NK-92 (cell line): ENCODE measurements around the gene POLR3H.
A peak's percentile ranks its signal among the peaks of the same experiment; 100 is the strongest.
"Not testable (repeated sequence)": the region's sequence is repeated elsewhere in the genome, so short reads cannot be mapped to it uniquely, and the experiment has no call there.

Experiments
- DNase-seq: peaks from one replicate; lab custom pipeline; 2025; ENCODE audit not compliant: unreplicated experiment; lab: John Stamatoyannopoulos, UW

Gene POLR3H, protein sequence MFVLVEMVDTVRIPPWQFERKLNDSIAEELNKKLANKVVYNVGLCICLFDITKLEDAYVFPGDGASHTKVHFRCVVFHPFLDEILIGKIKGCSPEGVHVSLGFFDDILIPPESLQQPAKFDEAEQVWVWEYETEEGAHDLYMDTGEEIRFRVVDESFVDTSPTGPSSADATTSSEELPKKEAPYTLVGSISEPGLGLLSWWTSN

DNA sequence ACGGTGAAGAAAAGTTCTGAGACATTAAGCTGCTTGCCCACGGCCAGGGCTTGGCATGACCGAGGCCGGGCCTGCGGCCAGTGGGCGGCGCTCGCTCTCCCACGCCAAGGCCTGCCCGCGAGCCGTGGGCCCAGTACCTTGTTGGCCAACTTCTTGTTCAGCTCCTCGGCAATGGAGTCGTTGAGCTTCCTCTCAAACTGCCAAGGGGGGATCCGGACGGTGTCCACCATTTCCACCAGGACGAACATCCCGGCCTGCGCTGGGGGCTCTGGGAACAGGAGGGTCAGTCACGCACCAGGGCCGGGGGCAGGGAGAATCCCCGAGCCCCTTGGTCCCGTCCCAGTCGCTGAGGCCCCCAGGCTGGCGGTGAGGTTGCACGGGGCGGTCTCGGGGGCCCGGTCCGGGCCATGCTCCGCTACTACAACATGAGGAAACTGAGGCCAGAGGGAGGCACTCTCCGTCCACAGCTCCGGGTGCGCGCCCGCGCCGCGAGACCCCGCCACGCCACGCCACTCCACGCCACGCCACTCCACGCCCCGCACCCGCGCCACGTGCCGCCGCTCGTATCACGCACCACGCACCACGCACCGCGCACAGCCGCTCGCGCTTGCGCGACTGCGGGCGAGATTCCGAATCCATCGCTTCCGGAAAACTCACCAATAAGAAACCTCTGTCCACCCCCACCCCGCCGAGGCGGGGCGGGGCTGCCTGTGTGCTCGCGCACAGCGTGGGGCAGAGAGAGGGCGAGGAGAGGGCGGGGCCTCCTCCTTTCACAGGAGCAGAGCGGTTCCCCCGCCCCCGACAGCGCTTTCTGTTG, at the start of gene POLR3H:
Gene POLR3H (minus strand): TSS at position 617 of the 817 bp plus-strand sequence. CDS start 369 bp downstream, at position 248.
- peak; percentile 74 for DNase-seq

DNA sequence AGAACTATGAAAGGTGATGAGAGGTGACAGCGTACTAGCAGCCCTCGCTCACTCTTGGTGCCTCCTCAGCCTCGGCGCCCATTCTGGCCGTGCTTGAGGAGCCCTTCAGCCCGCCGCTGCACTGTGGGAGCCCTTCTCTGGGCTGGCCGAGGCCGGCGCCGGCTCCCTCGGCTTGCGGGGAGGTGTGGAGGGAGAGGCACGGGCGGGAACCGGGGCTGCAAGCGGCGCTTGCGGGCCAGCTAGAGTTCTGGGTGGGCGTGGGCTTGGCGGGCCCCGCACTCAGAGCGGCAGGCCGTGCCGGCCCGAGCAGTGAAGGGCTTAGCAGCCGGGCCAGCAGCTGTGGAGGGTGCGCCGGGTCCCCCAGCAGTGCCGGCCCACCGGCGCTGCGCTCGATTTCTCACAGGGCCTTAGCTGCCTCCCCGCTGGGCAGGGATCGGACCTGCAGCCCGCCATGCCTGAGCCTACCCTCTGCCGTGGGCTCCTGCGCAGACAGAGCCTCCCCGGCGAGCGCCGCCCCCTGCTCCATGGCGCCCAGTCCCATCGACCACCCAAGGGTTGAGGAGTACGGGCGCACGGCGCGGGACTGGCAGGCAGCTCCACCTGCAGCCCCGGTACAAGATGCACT, 49.2 kb upstream of the POLR3H start:
- not testable (repeated sequence) for DNase-seq

DNA sequence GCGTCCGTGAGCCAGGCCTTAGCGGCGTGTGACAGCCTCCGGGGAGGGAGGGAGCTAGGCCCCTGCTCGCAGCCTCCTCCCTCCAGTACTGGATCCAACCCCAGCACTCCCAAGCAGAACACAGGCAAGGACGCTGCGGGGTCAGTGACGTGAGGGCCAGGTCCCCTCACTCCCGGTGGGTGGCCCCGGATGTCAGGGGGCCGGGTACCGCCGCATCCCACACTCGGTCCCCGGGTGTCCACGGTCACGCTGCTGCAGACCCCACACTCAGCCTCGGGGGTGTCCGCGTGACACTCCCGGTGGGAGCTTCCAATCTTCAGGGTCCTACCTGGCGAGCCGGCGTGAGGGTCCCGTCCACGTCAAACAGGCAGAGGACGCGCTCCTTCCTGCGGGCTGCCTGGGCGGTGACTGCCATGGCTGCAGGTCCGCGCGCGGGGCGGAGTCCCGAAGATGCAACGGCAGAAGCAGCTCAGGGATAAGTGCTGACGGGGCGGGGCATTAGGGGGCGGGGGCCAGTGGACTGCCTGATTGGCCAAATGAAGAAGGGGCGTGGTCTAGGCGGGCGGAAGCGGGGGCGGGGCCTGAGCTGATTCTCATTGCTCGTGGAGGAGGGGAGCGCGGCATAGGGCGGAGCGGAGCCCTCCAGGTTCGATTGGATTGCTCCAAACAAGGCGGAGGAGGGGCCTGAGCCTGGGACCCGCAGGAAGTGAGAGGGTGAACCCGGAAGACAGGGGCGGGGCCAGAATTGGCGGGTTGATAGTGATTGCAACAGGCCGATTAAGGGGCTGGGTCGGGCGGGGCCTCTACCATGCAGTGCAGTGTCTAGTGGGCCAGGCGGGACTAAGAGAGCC, 45.3 kb upstream of the POLR3H start, which contains the start of gene PMM1:
Gene PMM1 (minus strand): TSS at position 450 of the 851 bp plus-strand sequence. CDS start 35 bp downstream, at position 415.
- DNase-seq: peak; percentile 100

DNA sequence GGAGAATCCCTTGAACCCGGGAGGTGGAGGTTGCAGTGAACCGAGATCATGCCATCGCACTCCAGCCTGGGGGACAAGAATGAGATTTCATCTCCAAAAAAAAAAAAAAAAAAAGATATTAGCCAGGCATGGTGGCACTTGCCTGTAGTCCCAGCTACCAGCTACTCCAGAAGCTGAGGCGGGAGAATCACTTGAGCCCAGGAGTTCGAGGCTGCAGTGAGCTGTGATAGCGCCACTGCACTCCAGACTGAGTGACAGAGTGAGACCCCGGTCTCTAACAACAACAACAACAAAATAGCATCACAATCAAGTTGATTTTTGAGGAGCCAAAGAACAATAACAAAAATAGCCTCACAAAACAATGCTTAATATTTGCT, 43.1 kb upstream of the POLR3H start:
- DNase-seq: no peak

DNA sequence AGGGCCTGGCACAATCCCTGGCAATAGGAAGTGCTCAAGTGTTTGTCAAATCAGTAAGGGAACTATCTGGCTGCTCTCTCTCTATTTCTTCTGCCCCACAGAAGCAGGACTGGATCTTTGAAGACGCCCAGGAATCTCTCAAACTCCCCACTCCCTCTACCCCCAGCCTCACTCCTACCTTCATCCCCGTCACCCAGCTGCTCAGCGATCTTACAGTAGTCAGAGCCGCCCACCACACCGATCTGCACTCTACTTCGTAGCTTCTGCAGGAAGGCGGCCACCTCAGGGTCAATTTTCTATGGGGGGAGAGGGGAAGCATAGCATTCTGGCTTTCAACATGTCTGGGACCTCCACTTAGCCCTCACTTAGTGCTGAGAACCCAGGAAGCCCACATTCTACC, 41.6 kb upstream of the POLR3H start:
- no peak for DNase-seq

DNA sequence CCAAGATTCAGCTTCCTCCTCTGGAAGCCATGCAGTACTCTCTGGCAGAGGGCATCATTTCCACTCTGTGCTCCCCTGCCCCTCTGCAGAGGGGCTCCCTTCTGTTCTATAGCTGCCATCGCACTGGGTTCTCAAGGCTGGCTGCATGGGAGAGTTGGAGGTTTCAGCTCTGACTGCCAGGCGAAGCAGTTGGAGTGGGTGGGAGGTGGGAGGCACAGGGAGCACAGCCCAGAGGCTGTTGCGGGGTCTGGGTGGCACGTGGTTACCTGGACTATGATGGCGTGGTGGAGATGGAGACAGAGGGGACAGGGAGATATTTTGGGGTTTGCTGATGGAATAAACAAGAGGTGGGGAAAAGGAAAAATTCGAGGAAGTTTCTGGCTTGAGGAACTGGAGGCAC, 40.6 kb upstream of the POLR3H start:
- DNase-seq: no peak

DNA sequence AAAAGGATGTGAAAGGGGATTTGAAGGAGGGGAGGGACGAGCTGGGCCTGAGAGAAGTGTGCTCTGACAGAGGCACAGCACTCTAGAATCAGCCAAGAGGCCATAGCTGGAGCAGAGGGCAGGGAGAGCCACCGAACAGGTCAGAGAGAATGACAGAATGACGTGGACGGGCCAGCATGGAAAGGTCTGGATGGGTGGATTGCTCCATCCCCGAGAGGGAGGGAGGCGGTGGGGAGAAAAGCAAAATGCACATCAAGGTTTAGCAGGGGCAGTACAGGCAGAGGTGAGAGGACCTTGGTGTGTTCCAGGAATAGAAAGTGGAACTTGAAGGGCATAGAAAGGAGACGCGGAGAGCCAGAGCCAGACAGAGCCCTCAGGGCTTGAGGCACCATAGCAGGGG, 38.4 kb upstream of the POLR3H start:
- DNase-seq: no peak

DNA sequence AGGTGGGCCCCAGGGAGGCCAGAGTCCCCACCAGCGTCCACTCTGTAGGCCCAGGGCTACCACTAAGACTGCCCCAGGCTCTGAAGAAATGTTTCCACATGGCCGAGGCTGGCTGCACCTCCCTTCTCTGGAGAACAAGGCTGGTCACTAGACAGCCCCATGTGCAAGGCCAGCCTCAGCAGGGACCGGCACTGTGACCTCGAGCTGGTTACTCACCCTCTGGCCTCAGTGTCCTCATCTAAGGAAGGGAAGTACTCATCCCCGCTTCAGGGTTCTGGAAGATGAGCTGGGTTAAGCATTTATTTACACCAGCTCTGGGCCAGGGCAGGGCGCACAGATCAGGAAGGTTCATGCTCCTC, 35.7 kb upstream of the POLR3H start:
- DNase-seq: no peak

DNA sequence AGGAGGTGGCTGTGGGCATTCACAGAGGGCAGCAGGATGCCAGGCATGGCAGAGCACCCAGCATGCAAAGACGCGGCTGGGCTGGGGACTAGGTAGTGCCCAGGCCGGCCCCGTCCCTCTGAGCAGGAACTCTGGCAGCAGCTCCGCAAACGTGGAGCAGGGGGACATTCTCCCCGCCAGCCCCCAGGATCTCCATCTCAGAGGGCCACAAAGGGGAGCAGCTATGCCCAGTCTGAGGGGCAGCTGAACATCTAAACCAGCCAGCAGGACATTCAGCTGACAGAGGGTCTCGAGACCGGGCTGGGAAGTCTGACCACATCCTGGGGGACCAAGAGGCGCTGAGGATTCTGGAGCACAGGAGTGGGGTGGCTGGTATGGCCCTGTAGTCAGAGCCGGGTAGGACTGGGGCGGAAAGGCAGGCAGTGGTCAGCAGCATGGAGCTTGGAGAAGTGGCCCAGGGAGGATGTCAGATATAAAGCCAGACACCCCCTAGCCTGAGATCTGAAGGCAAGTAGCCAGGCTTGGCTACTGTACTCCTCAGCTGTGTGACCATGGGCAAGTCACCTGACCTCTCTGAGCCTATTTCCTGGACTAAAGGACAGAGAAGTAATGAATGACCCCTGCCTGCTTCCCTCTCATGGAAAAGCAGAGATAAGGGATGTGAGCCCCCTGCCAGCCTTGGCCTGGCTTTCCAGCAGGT, 35.2 kb upstream of the POLR3H start:
- DNase-seq: no peak

DNA sequence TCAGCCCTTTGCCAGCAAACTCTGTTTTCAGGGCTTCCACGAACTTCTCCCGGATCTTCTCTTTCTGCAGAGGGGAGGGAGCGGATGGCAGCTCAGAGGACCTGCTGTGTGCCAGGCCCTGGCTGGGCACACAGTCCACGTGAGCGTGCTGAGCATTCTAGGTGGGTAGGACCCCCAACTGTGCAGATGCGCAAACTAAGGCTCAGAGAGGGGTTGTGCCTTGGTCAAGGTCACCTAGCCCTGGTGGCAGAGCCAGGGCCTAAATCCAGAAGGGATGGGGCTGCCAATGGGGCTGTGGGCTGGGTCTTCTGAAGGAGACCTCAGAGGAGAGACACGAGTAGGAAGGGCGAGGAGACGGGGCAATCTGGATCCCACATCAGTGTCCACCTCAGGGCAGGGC, 34.5 kb upstream of the POLR3H start:
- no peak for DNase-seq

DNA sequence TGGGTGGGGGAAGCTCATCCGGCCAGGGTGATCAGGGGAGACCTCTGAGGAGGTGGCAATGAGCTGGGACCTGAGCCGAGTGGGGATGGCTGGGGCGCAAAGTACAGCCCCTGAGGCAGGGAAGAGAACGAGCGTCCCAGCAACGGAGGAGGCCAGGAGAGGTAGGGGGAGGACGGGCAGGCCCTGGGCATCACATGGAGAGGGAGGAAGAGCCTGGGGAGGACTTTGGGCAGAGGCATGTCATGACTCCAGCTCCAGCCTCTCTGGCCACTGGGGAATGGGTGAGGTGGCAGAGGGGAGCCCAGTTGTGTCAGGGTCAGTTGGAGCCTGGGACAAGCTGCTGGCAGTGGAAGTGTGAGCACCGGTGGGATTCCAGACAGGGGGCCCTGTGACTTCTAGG, 33.8 kb upstream of the POLR3H start:
- DNase-seq: no peak

DNA sequence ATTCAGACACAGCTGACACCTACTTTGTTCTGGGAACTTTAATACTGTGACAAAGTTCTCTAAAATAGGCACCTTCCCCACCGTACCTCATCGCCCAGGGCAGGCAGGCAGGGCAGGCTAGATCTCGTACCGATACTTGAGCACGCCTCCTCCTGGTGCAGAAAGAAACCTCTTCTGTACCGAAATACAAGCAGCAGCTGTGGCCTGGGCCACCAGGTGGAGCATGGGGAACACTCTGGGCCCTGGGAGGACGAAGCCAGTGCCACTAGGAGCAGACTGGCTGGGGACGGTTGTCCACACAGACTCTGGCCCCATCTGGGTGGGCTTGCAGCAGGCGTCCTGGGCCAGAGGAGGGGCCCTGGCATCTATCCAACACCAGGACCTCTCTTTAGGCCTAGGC, 32.6 kb upstream of the POLR3H start:
- no peak for DNase-seq

DNA sequence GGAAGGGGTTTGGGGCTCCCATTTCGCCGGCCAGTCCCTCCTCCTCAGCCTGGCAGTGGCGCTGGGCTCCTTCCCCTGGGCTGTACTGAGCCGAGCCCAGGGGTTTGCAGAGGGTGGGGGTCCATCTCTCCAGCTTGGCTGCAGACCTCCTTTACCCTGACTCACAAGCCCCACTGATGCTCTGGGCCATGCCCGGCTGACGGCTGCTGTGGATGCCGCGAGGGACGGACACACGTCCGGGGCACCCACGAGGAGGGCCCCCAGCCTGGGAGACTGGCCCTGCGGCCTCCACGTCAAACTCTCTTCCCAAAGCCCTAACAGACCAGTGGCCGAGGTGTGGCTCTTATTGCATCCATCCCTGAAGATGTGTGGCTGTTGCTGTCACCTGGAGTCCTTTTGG, 31.3 kb upstream of the POLR3H start:
- DNase-seq: no peak

DNA sequence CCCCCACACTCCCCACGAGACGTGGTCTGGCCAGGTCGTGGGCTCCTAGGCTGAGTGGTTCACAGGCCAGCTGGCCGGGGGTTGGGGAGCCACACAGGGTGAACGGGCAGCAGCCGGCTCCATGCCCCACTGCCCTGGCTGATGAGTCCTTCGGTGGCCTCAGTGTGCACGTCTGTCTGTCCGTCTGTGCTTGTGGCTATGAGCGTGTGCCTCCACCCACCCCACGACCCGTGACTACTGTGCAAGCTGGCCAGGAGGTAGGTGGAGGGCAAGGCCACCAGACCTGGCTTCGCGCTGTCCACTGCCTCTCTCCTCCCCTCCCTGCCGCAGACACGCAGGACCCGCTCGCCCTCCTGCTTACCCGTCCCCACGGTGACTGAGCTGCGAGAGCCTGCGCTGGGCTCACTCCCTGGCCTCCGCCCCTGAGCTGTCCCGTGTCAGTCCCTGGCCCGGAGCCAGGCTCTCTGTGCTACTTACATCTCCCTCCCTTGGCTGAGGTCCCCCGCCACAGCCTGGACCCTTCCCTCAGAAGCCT, 30.6 kb upstream of the POLR3H start:
- no peak for DNase-seq

DNA sequence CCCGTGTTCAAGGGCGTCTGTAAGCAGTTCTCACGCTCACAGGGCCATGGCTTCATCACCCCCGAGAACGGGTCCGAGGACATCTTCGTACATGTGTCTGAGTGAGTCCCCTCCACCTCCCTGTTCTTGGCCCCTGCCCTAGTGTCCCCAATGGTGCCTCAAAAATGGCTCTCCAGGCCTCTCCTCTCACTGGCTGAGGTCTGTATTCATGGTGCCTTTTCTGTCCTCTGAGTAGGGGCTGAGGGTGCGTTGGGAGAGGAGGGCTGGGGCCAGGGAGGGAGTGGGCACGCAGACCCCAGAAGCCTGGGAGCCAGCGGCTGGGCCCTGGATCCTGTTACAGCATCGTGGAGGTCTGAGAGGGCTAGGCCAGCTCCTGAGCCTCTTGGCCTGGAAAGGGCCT, 29.4 kb upstream of the POLR3H start:
- DNase-seq: no peak

DNA sequence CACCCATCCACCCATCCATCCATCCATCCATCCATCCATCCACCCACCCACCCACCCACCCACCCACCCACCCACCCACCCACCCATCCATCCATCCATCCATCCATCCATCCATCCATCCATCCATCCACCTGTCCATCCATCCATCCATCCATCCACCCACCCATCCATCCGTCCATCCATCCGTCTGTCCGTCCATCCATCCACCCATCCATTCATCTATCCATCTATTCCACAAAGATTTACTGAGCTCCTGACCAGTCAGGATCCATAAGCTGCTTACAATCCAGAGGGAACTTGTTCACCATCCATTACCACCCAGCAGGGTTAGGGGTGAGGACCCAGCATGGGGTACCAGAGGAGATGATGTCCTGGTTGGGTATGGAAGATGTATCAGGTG, 28.0 kb upstream of the POLR3H start:
- not testable (repeated sequence) for DNase-seq

DNA sequence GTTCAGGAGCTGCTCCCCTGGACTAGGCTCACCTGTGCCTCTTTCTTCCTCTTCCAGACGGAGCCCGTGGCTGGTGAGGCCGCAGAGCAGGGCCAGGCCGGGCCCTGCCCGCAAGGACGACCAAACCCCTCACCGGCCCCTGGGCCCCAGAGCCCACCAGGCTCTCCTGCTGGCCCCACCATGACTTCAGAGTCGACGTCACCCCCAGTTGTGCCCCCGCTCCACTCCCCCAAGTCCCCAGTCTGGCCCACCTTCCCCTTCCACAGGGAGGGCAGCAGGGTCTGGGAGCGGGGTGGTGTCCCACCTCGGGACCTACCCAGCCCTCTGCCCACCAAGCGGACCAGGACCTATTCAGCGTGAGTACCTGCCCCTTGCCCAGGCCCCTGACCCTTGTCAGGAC, 27.5 kb upstream of the POLR3H start:
- no peak for DNase-seq

DNA sequence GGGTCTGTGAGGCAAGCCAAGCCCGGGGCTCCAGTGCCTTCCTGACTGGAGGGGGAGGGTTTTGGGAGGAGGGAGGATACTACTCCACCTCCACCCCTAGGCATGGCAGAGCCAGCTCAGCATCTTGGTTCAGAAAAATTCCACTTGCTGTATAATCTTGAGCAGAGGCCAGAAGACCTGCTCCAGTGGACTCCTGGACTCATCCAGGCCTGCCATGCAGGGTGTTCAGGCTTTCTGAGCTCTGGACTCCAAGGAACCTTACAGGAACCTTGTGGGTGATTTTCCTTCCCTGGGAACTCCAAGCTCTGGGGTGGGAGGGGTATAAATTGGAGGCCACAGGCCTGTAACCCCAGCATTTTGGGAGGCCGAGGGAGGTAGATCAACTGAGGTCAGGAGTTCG, 26.0 kb upstream of the POLR3H start:
- no peak for DNase-seq

DNA sequence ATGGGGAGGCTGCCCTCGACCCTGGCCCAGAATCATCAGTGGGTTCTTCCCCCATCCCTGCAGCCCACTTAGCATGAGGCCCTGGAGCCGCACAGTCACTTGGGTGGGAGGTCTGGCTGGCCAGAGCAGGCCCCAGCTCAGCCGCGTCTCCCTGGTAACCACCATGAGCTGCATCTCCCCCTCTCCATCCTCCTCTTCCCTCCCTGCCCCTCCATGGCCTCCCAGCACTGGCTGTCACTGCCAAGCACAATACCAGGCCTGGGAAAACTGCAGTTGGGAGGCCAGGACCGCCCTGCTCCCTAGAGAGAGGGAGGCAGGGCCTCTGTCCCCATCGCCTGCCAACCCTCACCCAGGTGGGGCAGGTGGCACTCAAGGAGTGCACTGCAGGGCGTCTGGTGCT, 24.5 kb upstream of the POLR3H start:
- DNase-seq: no peak

DNA sequence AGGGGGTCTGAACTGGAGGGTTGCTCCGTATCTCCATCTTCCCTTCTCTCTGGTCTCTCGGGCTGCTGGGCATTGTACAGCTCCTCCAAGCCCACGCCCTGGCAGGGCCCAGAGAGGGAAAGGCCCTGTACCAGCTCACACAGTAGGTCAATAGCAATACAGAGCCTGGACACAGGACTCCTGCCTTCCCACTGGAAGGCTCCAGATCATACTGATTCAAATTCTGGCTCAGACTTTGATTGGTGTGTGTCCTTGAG, 23.2 kb upstream of the POLR3H start:
- no peak for DNase-seq
